GM12872 (cell line): ENCODE data around the gene ODF4.

Experiments used
- CTCF ChIP-seq: IDR thresholded peaks from 3 replicates; pipeline ENCODE4 v1.5.1; 2011; ENCODE audit warnings: low read depth, mild to moderate bottlenecking, low read length, moderate library complexity; ENCODE audit not compliant: insufficient read depth

Gene ODF4

GRCh38 chr17:8371786-8372185 lies 32.1 kb downstream of the ODF4 start:
- TF ChIP-seq CTCF = no peak

- TF ChIP-seq CTCF = no peak
These were observed 32.8 kb downstream of the ODF4 start for GRCh38 chr17:8372422-8372821.

GRCh38 chr17:8375738-8376259 lies 36.2 kb downstream of the ODF4 start:
- no peak for TF ChIP-seq CTCF

- peak; percentile 78 for TF ChIP-seq CTCF
These were observed 36.8 kb downstream of the ODF4 start, which contains the start of gene KRABD2 for GRCh38 chr17:8376271-8377067. Gene KRABD2, minus strand, starts transcription at chr17:8376704.

- TF ChIP-seq CTCF = no peak
These were observed 37.8 kb downstream of the ODF4 start for GRCh38 chr17:8377422-8377821.

- TF ChIP-seq CTCF = no peak
These were observed 40.4 kb downstream of the ODF4 start for GRCh38 chr17:8380049-8380448.

- TF ChIP-seq CTCF = no peak
These were observed 42.6 kb downstream of the ODF4 start for GRCh38 chr17:8382052-8382879.
